GM19328 (cell line): Measurements from ENCODE around the gene SMPX.
"Not testable (repeated sequence)": the region's sequence is repeated elsewhere in the genome, so short reads cannot be mapped to it uniquely, and the experiment has no call there.

Experiments
- ATAC-seq: cut with Tn5 transposase; IDR thresholded peaks from one replicate; pipeline ENCODE4 v1.9.1; 2021; ENCODE audit warnings: mild to moderate bottlenecking, moderate library complexity; ENCODE audit not compliant: unreplicated experiment

SMPX gene

GRCh38 chrX:21757960-21758359, at the start of gene SMPX:
Gene SMPX, minus strand, starts transcription at chrX:21758116. Its CDS starts 3,826 bp downstream, at chrX:21754290.
- ATAC-seq: no peak

- ATAC-seq: no peak
Observed at GRCh38 chrX:21806691-21807090, 48.8 kb upstream of the SMPX start.

DNA sequence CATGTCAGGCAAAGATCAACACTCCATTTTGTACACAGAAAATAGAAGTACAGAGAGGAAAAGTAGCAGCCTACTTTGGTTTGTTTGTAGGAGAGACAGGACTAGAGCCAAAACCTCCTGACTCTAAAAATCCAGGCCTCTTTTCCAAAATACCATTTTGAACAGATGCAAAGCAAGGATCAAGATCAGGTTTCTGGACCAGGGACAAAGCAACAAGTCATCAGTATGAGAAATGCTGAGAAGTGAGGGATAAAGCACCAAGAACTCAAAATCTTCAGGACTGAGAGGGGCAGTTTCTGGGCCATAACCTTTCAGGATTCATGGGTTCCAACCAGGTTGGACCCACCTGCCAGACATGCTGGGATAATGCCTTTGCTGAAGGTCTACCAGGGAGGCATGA, 44.9 kb upstream of the SMPX start:
- no peak for ATAC-seq

DNA sequence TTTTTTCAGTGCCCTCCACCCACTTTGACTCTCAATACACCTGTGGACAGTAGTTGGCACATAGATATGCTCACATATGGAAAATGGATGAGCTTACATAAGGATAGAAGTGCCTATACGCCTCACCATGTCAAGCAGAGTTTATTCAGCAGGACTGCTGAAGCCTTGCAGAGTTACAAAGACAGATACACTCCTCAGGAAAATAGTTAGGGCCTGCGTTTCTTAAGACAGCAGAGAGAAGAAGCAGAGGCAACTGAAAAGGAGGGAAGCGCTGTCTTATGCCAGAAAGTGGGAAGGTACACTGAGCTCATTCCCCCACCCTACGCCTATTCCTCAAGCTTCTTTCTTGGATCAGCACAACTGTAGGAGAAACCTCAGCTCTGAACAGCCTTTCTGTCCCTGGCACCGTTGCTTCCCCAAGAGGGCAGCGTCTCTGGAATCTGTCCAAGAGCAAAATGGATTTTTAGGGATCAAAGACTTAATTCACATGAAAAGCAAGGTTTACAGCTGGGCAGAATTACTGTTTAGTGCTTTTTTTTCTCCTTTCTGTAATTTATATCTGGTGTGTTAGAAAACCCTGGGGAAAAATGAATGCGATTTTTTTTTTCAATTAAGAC, 44.2 kb upstream of the SMPX start:
- ATAC-seq: no peak

- no peak for ATAC-seq
Observed at GRCh38 chrX:21800344-21800770, 42.4 kb upstream of the SMPX start.

GRCh38 chrX:21799767-21800166, 41.9 kb upstream of the SMPX start:
- ATAC-seq: no peak

- ATAC-seq: no peak
Observed at GRCh38 chrX:21798677-21799219, 40.8 kb upstream of the SMPX start.

DNA sequence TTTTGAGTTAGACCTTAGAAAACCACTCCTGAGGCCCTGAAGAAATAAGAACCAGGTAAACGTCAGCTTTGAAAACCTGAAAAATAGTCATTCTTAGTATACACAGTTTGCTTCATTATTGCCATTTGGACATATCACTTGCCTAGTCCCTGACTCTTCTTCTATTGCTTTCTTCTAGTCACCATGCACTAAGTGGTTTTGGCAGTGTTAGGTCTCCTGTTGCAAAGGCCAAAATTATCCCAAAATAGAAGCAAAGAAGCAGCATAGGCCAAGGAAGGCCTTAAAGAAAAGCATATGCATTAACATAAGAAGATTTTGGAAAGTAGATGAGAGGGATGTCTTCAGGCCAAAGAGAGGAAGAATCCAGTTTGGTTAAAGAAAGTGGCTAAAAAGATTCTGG, 24.1 kb upstream of the SMPX start:
- no peak for ATAC-seq

DNA sequence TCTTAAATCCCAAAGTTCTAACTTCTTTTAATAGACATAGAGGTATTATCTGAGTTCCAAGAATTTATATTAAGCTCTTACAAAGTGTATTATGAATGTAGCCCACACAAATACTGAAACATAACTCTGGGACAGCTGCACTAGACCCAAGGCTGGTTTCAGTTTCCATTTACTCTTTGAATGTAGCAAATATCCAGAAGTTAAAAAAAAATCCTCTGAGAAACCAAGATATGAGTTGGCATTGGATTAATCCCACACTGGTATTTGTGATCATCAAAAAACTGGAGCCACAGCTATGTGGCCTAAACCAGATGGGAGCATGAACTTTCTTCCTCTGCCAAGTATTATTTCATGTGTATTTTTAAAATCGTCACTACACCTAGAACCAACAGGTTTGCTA, 23.6 kb upstream of the SMPX start:
- peak; percentile 49 for ATAC-seq

- no peak for ATAC-seq
Observed at GRCh38 chrX:21779095-21779494, 21.2 kb upstream of the SMPX start.

- ATAC-seq: no peak
Observed at GRCh38 chrX:21778236-21778635, 20.3 kb upstream of the SMPX start.

GRCh38 chrX:21775128-21775527, 17.2 kb upstream of the SMPX start:
- ATAC-seq: not testable (repeated sequence)

GRCh38 chrX:21773036-21773435, 15.1 kb upstream of the SMPX start:
- ATAC-seq: not testable (repeated sequence)

DNA sequence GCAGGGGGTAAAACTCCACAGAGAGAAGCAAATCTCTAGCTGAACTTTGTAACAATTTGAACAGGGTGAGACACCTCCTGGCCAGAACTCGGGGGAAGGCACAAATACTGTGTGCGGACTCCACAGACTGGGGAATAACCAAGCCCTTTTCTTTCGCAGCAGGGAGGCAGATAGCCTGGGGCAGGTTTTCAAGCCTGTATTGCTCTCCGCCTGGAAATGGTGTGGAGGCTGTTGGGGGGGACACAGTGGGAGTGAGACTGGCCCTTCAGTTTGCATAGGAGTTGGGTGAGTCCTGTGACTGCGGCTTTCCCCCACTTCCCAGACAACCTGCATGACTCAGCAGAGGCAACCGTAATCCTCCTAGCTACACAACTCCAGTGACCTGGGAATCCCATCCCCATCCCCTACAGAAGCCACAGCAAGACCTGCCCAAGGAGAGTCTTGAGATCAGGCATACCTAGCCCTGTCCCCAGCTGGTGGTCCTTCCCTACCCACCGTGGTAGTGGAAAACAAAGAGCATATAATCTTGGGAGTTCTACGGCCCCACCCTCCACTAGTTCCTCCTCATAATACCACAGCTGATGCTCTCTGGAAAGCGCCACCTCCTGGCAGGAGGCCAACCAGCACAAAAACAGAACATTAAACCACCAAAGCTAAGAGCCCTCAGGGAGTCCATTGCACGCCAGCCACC, 12.9 kb upstream of the SMPX start:
- no peak for ATAC-seq

DNA sequence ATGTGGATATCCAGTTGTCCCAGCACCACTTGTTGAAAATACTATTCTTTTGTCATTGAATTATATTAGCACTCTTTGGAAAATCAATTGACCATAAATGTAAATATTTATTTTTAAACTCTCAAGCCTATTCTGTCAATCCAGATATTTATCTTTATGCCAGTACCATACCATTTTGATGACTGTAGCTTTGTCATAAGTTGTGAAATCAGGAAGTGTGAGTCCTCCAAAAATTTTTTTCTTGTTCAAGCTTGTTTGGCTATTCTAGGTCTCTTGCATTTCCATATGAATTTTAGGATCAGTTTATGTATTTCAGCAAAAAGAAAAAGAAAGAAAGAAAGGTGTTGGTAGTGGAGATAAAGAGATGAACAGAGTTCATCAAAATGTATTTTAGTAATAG, 8.2 kb upstream of the SMPX start:
- no peak for ATAC-seq

DNA sequence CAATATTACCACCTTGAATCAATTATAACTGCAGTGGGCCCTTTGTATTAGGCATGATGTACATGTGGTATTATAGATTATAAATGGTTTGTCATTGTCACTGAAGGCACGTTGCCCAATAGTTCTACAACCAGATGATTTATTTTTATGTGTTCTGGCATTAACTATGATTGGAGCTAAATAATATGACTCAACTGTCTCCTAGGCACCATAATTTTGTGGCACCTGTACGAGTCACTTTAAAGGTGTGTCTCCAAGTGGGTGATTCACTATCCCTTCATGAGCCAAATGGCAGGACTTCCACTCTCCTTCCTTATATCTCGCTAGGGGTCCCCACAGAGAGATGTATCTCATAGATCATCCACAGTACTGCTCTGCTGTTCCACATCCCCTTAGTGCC, 6.1 kb upstream of the SMPX start:
- no peak for ATAC-seq

DNA sequence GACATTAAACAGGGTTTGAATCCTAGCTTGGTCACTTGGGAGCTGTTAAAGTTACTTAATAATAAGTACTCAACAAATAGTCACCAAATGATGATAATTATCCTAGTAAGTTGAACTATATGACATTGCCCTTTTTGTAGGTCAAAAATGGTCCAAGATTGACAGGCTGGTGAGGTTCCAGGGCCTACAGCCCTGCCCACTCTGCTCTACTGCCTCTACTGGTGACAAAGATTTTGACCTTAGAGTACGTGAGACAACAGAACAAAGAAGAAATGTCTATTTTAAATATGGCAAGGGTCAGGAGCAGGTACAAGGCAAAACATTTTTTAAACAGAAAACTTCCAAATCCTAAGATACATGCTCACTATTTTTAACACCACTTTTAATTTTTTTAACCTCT, 572 bp upstream of the SMPX start:
- no peak for ATAC-seq

DNA sequence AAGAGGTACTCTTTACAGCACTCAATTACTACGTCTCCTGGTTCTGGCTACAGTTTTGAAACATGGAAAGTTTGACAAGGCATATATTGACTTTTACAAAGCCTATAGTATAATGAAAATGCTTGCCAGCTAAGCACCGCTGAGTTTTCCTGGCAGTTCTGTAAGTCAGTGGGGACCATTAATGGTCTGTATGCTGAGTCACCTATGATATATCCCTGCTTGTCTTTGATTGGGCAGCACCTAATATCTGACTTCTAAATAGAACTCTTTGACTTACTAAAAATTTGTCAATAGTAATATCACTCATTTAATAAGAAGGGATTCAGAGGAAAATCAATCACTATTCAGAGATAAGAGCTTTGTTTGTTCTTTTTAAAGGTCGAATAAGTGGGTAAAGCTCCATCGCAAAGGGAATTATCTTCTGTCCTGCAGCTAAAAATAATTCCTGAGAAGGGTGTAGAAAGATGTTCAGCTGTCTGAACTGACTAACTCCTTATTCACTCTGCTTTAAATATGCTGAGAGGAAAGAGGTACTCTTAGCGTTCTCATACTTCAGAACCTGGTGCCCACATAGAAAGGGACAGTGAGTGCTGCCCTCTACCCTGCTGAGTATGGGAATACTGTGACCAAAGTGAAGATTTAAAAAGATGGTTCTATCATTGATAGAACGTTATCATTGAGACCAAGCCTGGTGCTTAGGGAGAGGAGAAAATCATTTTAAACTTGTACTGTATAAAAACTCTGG, 959 bp downstream of the SMPX start:
- no peak for ATAC-seq

- ATAC-seq: no peak
Observed at GRCh38 chrX:21749924-21750323, 8.0 kb downstream of the SMPX start.

GRCh38 chrX:21748235-21748634, 9.7 kb downstream of the SMPX start:
- no peak for ATAC-seq

- ATAC-seq: no peak
Observed at GRCh38 chrX:21747558-21747957, 10.4 kb downstream of the SMPX start.

GRCh38 chrX:21745756-21746155, 12.2 kb downstream of the SMPX start:
- ATAC-seq: no peak
